ENCODE data around the gene ZFPL1.
A peak's percentile ranks its signal among the peaks of the same experiment; 100 is the strongest.
"Not testable (repeated sequence)": the region's sequence is repeated elsewhere in the genome, so short reads cannot be mapped to it uniquely, and the experiment has no call there.

ZFPL1 gene

DNA sequence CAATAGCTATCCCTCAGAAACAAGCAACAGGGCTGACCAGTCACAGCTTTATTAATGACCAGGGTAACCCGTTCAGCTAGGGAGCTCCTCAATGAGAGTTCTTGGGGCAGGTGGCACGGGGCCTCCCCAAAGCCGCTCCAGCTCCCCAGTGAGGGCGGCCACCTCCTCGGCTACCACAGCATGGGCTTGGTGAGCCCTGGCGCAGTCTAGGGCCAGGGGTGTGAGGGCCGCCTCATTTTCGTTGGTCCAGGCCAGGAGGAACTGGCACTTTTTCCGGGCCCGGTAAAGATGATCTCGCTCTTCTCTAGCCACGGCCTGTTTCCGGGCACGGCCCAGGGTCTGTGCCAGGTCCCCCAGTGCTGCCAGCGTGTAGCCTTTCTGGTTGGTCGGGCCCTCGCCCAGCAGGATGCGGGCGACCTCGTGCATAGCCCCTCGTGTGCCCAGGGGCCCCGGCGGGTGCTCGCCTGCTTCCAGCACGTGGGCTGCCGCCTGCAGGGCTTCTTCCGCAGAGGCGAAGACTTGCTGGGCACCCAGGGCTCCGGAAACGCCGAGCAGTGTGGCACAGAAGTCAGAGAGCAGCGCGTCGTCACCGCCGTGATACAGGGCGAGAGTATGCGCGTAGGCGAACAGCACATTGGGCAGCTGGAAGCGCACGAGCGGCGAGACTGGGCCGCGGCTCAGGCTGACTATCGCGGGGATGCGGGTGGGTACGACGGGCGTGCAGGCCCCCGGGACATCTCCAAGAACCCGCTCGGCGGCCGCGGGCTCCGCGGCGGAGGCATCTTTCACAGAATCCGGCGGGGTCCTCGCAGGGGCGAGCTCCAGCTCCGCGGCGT, 32.6 kb downstream of the ZFPL1 start:
- no peak for DNase-seq

DNA sequence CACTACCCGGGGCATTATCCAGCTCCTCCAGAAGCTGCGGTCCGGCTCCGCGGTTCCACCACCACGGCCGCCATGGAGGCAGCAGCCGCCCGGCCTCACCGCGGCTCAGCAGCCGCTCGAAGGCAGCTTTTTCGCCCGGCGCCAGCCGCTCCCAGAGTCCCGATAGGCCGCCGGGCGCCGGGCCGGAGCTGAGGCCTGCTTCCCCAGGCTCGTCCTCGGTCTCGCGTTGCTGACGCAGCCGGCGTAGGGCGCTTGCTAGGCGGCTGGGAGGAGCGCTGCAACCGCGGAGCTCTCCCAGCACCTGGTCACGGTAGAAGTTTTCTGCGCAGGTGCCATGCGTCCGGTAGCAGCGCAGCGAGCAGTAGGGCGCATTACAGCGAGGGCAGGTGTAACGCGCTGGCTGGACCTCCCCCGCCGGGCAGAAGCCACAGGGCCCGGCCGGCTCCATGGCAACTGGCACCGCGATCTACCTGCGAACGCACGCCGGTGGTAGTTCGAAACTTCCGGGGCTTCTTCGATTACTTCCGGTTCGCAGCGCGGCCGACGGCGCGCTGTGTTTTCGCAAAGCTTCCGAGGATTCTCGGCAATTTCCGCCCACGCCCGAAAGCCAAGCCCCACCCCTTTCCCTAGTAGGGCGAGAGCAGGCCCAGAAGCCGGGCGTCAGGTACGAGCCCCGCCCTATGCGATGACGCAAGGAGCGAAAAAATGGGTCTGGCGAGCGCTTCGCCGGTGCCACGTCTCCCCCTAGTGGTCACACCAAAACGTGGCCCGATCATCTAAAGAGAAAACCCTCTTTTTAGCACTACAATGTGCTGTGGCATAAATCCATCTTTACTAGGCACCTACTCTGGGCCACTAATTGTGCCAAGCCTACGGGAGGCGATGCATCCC, 33.4 kb downstream of the ZFPL1 start, which contains the start of gene ZNHIT2:
ZNHIT2 (minus strand) TSS at position 496 of the 891 bp plus-strand sequence; CDS start at position 448, 48 bp downstream.
- DNase-seq, result peak; percentile 98

DNA sequence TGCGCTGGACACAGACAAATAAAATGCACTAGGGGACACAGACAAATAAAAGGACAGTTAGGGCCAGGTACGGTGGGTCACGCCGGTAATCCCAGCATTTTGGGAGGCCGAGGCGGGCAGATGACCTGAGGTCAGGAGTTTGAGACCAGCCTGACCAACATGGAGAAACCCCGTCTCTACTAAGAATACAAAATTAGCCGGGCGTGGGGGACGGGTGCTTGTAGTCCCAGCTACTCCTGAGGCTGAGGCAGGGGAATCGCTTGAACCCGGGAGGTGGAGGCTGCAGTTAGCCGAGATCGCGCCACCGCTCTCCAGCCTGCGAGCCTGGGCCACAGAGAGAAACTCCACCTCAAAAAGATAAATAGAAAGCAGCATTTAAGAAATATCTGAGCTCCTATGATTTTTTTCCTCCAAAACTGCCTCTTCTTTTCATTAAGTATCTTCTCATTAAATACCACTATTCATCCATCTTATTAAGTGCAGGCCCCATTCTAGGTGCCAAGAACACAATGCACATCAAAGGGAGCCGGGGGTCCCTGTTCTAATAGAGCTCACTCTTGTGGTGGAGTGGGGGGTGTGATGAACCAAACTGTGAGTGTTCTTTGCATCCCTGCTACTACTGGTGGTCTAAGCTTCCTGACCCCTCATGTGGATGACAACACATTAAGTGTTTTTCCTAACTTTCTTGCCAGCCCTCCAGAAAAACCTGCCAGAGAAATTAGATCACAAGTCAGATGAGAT, 34.2 kb downstream of the ZFPL1 start:
- DNase-seq, result no peak

DNA sequence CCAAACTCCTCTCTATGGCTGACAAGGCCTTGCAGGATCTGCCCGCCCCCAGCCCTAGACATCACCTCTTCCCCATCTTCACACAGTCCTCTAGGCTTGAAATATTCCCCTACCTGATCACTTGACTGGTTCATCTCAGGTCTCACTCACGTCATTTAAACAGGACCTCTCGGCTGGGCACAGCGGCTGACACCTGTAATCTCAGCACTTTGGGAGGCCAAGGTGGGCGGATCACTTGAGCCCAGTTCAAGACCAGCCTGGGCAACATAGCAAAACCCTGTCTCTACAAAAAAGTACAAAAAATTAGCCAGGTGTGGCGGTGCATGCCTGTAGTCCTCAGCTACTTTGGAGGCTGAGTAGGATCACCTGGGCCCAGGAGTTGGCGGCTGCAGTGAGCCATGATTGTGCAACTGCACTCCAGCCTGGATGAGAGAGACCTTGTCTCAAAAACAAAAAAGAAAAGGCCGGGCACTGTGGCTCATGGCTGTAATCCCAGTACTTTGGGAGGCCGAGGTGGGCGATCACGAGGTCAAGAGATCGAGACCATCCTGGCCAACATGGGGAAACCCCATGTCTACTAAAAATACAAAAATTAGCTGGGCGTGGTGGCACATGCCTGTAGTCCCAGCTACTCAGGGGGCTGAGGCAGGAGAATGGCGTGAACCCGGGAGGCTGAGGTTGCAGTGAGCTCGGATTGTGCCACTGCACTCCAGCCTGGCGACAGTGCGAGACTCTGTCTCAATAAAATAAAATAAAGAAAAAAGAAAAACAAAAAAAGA, 35.1 kb downstream of the ZFPL1 start:
- not testable (repeated sequence) for DNase-seq

DNA sequence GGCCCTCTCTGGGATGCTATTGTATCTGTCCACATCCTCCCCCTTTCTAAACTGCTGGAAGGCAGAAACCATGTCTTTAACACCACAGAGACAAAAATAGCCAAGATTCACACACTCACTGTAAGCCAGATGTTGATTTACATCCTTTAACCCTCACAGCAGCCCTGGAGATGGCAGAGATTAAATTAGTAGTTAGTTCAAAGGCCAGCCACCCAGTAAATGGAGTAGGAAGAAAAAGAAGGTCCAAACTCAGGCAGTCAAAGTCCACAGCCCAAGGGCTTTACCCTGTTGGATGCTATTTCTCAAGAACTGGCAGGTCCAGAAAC, 35.6 kb downstream of the ZFPL1 start:
- DNase-seq, result no peak

DNA sequence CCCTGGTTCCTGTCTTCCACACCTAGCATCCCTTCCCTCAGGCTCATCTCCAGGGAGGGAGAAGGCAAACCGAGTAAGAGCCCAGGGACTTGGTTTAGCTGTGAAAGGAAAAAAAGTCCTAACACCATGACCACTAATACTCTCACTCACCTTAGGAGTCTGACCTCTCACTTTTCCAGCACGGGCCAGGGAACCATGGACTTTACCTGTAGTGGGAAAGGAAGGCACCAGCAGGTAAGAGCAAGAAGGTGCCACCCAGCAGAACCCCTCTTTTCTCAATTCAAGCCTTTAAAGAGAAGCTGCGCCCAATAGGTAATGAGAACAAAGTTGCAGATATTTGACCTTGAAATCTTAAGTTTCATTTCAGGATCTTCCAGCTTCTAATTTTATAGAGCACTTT, 36.8 kb downstream of the ZFPL1 start:
- DNase-seq, result no peak

DNA sequence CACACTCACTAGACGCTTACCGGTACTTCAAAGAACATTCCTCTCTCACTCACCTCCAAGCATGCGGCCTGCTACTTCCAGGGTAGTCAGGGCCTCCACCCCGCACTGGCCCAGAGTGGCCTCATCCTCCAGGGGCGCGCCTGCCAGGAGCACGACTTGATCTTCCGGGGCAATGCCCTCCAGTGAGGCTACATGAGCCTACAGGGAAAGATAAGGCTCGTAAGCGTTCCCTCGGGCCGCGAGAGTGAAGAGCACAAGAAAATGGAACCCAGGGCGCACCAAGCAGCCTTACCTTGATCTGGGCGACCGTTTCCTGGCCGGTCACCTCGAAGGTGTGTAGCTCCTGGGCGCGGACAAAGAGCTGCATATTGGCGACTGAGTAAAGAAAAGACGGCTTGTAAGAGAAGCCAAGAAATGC, 37.4 kb downstream of the ZFPL1 start:
- no peak for DNase-seq

DNA sequence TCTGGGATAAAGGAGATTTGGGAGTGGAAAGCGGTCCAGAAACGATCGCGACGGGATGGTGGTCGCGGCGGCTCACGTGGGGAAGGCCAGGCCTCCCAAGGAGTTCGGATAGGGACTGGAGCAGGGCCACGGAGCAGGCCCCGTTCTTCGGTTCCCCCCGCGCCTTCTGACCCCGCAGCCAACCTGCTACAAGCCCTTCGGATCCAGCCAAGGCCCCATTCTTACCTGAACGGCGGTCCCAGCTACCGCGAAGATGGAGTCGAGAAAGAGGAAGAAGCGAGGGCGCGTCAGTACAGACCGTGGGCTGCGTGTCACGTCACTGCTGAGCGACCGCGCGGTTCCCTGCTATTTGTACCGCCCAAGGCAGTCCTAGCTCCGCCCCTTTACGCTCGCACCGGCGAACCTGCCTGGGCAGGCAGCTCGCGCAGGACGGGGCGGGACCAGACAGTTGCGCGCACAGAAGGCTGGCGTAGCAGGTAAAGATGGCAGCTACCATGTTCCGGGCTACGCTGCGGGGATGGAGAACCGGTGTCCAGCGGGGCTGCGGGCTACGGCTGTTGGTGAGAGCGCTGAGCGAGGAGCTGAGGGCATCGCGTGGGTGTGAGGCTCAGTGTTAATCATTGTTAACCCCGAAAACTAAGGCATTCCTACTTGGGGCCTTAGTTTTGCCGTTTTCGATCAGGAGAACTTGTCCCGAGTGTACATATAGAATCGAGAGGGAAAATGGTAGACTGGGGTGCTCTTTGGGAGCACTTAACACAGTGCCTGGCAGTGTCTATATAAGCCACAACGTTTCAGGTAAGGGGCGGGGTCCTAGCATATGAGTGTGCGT, 38.1 kb downstream of the ZFPL1 start, which contains the start of the genes FAU and MRPL49:
FAU (minus strand) TSS at position 270 of the 832 bp plus-strand sequence. CDS start 321 bp downstream, outside the sequence.
MRPL49 (plus strand) TSS at position 457 of the 832 bp plus-strand sequence; CDS start at position 483, 26 bp downstream.
- peak; percentile 99 for DNase-seq

DNA sequence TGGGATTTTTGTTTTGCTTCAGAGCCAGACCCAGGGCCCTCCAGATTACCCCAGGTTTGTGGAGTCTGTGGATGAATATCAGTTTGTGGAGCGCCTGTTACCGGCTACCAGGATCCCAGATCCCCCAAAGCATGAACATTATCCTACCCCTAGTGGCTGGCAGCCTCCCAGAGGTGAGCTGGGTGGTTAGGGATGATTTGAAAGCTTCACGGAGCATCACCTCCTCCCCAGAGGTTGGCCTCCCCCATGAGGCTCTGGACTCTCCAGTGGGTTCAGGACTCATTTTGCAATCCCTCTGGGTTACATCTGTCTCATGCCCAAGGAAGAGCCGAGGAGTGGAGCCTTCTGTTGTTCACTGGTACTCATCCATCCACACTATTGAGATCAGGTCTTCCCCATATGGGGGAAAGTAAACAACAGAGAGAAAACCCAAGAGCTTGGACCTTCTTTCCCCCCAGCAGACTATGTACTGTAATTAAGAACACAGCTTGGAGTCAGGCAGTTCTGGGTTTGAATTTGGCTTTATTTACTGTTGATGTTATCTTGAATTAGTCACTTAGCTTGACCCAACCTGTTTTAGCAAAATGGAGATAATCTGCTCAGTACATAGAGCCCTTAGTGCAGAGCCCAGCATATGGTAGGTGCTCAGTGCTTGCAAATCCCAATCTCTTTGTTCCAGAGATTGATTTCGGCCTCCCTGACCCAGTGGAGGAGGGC, 40.6 kb downstream of the ZFPL1 start:
- DNase-seq, result no peak

DNA sequence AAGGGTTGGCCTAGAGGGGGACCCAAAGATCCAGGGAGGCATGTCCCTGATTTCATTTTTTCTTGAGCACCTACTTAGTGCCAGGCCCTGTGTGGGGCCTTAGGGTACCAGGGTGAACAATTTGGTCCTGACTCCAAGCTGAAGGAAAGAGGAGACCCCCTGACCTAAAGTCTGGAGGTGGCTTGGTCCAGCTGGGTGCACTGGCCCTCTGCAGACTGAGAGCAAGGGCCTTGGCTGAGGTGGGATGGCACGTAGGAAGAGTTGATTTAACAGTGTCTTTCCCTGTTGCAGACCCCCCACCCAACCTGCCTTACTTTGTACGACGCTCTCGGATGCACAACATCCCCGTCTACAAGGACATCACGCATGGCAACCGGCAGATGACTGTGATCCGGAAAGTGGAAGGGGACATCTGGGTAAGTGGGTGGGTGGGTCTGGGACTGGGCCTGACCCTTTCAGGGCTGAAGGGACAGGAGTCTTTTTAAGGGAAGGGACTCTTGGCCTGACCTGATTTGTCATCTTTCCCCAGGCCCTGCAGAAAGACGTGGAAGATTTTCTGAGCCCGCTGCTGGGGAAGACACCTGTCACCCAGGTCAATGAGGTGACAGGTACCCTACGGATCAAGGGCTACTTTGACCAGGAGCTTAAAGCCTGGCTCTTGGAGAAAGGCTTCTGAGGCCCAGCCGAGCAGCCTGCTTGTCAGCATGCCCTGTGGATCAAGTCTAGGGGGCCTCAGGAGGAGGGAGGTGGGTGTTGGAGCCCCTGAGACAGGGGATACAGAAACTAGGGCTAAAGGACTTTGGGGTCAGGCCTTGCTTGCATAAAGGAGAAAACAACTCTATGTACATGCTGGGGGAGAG, 41.4 kb downstream of the ZFPL1 start:
- no peak for DNase-seq

DNA sequence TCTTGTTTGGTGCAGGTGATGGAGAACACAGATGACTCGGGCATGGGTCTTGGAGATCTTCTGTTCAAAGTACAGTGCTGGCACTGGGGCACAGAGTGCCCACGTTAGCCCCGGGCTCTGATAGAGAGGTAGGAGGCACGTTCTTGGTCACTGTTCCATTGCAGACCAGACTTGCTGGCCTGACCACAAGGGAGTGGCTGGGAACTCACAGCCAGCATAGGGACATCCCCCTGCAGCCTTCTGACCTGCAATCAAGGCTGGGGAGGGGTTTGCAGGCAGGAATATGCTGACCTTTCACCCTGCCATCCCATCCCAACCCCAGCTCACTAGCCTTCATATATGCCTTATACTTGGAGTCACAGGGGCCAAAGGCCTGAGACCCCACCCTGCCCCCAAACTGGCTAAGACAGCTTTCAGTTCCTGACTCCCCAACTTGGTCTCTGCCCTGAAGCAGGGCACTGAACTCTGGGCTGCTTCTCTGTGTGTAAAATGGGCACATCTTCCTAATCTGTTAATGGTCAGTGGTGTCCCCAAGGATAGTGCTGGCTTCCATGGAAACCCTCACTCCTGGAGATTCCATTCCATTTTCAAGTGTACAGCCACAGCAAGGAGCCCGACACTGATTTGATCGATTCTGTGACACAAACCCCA, 42.7 kb downstream of the ZFPL1 start:
- no peak for DNase-seq

DNA sequence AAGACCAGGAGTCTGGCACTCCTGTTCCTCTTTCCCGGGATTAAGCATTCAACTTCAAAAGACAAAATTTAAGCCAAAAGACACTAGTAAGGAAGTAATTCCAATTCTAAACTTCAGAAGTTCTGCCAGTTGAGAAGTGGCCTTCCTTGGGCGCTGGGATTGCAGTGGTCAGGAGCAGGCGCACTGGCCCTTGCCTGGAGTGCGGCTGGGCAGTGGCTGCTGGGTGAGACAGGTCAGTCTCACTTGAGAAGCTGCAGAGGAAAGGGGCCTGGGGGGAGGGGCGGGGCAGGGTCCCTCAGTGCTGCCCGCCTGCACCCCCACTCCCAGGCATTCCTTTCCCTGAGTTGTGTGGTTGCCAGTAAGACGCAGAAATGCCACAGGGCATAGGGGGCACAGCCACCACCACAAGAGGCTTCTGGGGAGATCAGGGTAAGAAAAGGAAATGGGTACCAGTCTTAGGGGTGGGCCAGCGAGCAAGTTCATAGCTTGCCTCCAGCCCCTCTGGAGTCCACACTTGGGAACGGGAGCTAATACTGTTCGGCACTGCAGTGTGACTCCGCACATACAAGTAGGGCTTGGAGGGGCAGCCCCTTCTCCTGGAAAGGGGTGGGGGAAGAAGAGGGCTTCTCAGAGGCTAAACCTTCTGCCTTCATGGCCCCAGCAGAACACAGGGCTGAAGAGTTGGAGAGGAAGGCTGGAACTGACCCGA, 43.6 kb downstream of the ZFPL1 start:
- no peak for DNase-seq

DNA sequence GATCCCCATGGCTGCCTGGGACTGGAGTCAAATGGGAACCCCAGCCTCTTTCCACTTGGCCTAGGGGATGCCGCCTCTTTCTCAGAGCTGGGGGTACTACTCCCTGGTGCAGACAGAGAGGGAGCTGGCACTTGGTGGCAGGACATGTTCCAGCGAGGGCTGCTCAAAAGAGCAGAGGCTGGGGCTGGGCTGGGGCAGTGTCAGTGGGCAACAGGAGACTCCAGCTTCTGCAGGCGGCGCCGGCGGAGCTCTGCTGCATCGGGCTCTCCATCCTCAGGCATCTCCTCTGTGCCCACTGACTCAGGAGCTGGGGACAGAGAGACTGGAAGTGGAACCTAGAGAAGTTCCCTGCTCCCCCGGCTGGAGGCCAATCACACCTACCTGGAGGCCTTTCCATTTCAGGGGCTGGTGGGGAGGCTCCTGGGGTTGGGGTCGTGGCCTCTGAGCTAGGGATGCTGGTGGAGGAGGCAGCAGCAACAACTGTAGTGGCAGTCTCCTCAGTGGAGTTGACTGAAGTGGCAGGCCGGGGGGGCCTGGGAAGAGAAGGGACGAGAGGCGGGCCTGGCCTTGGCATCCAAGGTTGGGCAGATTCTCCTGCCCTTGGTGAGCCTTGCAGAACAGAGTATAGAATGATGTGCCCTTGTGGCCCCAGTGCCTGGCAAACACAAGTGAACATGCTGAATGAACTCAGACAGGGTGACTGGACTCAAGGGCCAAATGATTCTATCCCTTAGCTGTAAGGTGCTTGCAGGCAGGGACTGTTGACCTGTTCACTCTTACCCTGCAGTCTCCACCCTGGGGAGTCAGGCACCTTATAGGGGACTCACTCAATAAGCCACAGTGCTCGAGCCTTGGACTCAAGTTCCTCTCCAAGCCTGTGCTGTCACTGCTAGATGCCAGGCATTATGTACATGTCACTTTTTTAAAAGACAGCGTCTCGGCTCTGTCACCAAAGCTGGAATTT, 44.4 kb downstream of the ZFPL1 start:
- no peak for DNase-seq

DNA sequence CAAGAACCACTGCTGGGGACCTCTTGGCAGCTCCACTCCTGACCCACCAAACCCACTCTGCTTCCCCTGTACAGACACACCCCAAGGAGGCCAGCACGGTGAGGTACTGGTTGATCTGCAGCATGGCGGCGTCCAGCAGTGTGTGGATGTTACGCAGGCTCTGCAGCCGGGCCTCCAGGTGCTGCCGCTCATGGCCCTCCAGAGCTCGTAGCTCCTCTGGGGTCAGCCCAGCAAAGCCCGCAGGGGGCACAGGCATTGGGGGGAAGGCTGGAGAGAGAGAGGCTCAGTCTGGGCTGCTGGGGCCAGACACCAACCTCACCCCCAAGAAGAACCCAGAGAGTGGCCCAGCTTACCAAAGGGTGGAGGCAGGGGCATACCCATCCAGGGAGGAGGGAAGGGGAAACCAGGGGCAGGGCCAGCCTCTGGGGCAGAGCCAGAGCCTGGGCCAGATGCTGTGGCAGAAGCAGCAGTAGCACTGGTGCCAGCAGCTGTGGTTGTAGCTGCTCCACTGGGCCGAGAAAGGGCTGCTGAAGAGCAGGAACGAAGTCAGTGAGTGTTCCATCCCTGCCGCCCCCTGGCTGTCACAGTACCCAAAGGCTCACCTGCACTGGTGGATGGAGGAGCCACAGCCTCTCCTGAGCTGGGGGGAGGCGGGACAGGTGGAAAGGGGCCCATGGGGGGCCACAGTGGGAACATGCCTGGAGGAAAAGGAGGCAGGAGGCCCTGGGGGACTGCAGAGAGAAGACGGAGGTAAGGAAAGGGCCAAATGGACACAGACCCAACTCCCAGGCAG, 45.8 kb downstream of the ZFPL1 start:
- DNase-seq, result no peak

DNA sequence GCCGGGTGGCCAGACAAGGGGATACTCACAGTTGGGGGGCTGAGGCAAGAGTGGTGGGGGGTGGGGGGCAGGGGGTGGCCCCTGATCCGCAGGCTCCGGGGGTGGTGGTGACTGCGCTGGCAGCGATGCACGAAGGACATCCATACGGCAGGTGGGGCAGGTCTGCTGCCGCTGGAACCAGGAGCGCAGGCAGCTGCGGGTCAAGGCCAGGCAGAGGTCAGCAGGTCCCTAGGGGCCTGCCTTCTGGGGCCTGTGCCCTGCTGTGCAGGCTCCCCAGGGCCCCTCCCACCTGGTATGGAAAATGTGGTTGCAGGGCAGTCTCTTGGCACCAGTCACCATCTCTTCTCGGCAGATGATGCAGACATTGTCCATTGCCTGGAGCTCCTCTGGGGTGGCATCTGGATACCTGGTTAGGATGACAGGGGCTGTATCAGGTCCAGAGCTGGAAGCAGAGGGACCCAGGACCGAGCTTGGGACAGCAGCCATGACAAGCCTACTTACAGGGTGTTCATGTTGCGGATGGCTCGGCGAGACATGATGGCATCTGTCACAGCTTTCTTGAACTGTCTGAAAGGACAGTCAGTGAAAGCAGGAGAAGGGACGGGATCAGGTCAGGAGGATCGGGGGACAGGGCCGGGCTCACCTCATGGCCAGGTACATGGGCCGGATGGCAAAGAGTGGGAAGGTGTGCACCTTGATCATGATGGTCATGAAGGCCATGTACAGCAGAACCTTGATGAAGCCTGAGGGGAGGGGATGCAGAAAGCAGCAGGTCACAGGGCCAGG, 46.8 kb downstream of the ZFPL1 start:
- no peak for DNase-seq

Measured in GDM1 (cell line).